ENCODE measurements around the gene RRP8.

DNA sequence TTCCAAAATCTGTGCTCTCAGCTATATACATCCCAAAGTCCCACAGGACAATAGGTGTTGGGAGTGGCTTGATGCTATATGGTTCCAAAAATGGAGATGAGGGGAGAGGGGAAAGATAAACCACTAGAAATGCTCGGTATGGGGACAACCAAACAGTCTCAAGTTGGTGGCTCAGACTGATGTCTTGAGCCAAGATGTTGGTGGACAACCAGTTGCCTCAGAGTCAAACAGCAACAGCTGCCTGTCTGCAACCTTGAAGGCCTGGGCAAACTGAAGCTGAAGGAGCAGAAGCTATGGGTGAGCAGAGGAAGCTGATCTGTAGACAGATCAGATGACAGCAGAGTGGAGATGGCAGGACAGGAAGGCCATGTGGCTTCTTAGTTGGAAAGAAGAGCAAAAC is 4.0 kb downstream of the RRP8 start:
- TF ChIP-seq REST (IDR thresholded peaks at IDR 0.05; ENCODE audit: low read depth), result no peak
- TF ChIP-seq ZNF274 (IDR thresholded peaks at IDR 0.05; ENCODE audit: low read depth, low read length), result no peak
- TF ChIP-seq CTCF (IDR thresholded peaks at IDR 0.05 in 2 of 3, conservative IDR thresholded peaks at IDR 0.05 in 1 of 3; ENCODE audit: borderline replicate concordance in 1 of 3, insufficient read depth in 1 of 3, low read depth in 2 of 3, low read length in 2 of 3), result no peak
- TF ChIP-seq RAD21 (IDR thresholded peaks at IDR 0.05; ENCODE audit: low read depth), result no peak
- no peak for TF ChIP-seq SIN3A (IDR thresholded peaks at IDR 0.05; ENCODE audit: low read depth)
- TF ChIP-seq POLR2A (IDR thresholded peaks at IDR 0.05; ENCODE audit: borderline replicate concordance, extremely low read depth, insufficient read depth, insufficient read length), result no peak
- no peak for TF ChIP-seq EZH2phosphoT487 (IDR thresholded peaks at IDR 0.05; ENCODE audit: borderline replicate concordance)
- TF ChIP-seq POLR2AphosphoS5 (IDR thresholded peaks at IDR 0.05; ENCODE audit: low read depth, low read length), result no peak
- TF ChIP-seq CBX3 (IDR thresholded peaks at IDR 0.05; ENCODE audit: low read depth), result no peak
- TF ChIP-seq ZBTB33 (IDR thresholded peaks at IDR 0.05; ENCODE audit: extremely low read depth, insufficient replicate concordance, low read length), result no peak
- TF ChIP-seq CEBPB (IDR thresholded peaks at IDR 0.05; ENCODE audit: low read depth), result no peak

Measured in HCT116 (cell line).